DOHH2 (cell line): ENCODE results near the gene LRRN1.

Experiments
- CTCF ChIP-seq: fragments of 200-600 bp; sonication (generic); IDR thresholded peaks from one replicate; pipeline ENCODE4 v1.5.1; 2014; ENCODE audit warnings: antibody characterized with exemption, mild to moderate bottlenecking, low read depth, low read length; ENCODE audit not compliant: poor library complexity, severe bottlenecking
- EZH2phosphoT487 ChIP-seq: fragments of 200-600 bp; sonication (generic); IDR thresholded peaks from 2 replicates; pipeline ENCODE4 v1.6.1; 2017; ENCODE audit warnings: borderline replicate concordance, mild to moderate bottlenecking, antibody characterized with exemption, low read length, moderate library complexity, mixed read lengths

GRCh38 chr3:3782457-3782856, 16.8 kb upstream of the LRRN1 start:
- TF ChIP-seq EZH2phosphoT487 (no peak), CTCF (no peak)
